IPS DF 6.9 (cell line): ENCODE results near the gene CISD3.

Source experiments
- DNase-seq: peaks from one replicate; pipeline ENCODE4 v3.0.0-alpha.2; 2013; ENCODE audit warnings: low read depth, low spot score
- H3K27ac ChIP-seq: one replicate; pipeline ENCODE4 v1.5.1; 2013; ENCODE audit warnings: low read length, control low read depth
- H3K27me3 ChIP-seq: 2 replicates; pipeline ENCODE4 v1.6.1; 2013; ENCODE audit warnings: mild to moderate bottlenecking, low read length; ENCODE audit not compliant: control insufficient read depth, insufficient read depth
- H3K36me3 ChIP-seq: 2 replicates; pipeline ENCODE4 v1.6.1; 2013; ENCODE audit warnings: low read length; ENCODE audit not compliant: control insufficient read depth, insufficient read depth
- H3K4me1 ChIP-seq: 2 replicates; pipeline ENCODE4 v1.6.1; 2013; ENCODE audit warnings: low read length; ENCODE audit not compliant: control insufficient read depth, insufficient read depth
- H3K4me3 ChIP-seq: 2 replicates; pipeline ENCODE4 v1.5.1; 2013; ENCODE audit warnings: mild to moderate bottlenecking, low read length
- H3K9me3 ChIP-seq: 2 replicates; pipeline ENCODE4 v1.6.1; 2013; ENCODE audit warnings: low read length, inconsistent platforms; ENCODE audit not compliant: control insufficient read depth, insufficient read depth
- whole genome bisulfite sequencing: extraction: QIAGEN DNeasy Blood & Tissue Kit; methylation state at CpG from one replicate; pipeline ENCODE4 v1.1.7; 2013; ENCODE audit warnings: mixed read lengths, missing lambda C conversion rate; ENCODE audit not compliant: insufficient read length, insufficient coverage; 5-methylcytosine and 5-hydroxymethylcytosine counted together

CISD3 gene

GRCh38 chr17:38752308-38753070 is 22.3 kb downstream of the CISD3 start, which contains the start of gene PSMB3:
Gene PSMB3, plus strand, starts transcription at chr17:38752741. Its CDS starts 86 bp downstream, at chr17:38752827.
- Histone ChIP-seq H3K9me3 (no peaks in the 10 kb centered on the region), H3K27me3 (no peaks in the 10 kb centered on the region), H3K4me3 (peak within 1 kb of the TSS; percentile 67), H3K4me1 (no peaks in the 10 kb centered on the region), H3K27ac (no peak within 1 kb of the TSS), H3K36me3 (peaks cover 8% of the 10 kb centered on the region; the same call in 1 of the 2 replicates)
- DNase-seq, result peak; percentile 99
- no CpG with 5 or more reads among the region's 44 CpGs for WGBS

GRCh38 chr17:38753071-38753506 is 22.9 kb downstream of the CISD3 start:
- no peaks in the 10 kb centered on the region for H3K9me3 ChIP-seq
- no peak for DNase-seq
- peak overlapping the region; percentile 67 for H3K4me3 ChIP-seq
- no CpG with 5 or more reads among the region's 22 CpGs for WGBS
- H3K4me1 ChIP-seq, result no peaks in the 10 kb centered on the region
- no peak overlapping the region for H3K27ac ChIP-seq
- H3K27me3 ChIP-seq, result no peaks in the 10 kb centered on the region
- peaks cover 8% of the 10 kb centered on the region; the same call in 1 of the 2 replicates for H3K36me3 ChIP-seq

GRCh38 chr17:38761612-38762011 is 31.5 kb downstream of the CISD3 start:
- Histone ChIP-seq H3K27ac (no peak overlapping the region), H3K4me1 (no peaks in the 10 kb centered on the region), H3K4me3 (no peak overlapping the region), H3K27me3 (no peaks in the 10 kb centered on the region), H3K36me3 (peaks cover 22% of the 10 kb centered on the region; the same call in 1 of the 2 replicates), H3K9me3 (no peaks in the 10 kb centered on the region)
- no CpG with 5 or more reads among the region's 4 CpGs for WGBS
- no peak for DNase-seq

GRCh38 chr17:38762231-38762630 is 32.1 kb downstream of the CISD3 start:
- H3K27ac ChIP-seq, result no peak overlapping the region
- peaks cover 22% of the 10 kb centered on the region; the same call in 1 of the 2 replicates for H3K36me3 ChIP-seq
- WGBS, result no CpG with 5 or more reads among the region's 3 CpGs

GRCh38 chr17:38766341-38766740 is 36.2 kb downstream of the CISD3 start:
- H3K4me1 ChIP-seq, result no peaks in the 10 kb centered on the region
- peaks cover 30% of the 10 kb centered on the region for H3K36me3 ChIP-seq
- no peaks in the 10 kb centered on the region for H3K27me3 ChIP-seq
- no peak overlapping the region for H3K4me3 ChIP-seq
- no CpG with 5 or more reads among the region's 5 CpGs for WGBS
- H3K9me3 ChIP-seq, result no peaks in the 10 kb centered on the region
- H3K27ac ChIP-seq, result no peak overlapping the region
- no peak for DNase-seq

More at GRCh38 chr17:38762231-38762630, 32.1 kb downstream of the CISD3 start:
- DNase-seq, result no peak
- no peak overlapping the region for H3K4me3 ChIP-seq
- no peaks in the 10 kb centered on the region for H3K9me3 ChIP-seq
- H3K4me1 ChIP-seq, result no peaks in the 10 kb centered on the region
- no peaks in the 10 kb centered on the region for H3K27me3 ChIP-seq

GRCh38 chr17:38768417-38768816 is 38.3 kb downstream of the CISD3 start:
- no peaks in the 10 kb centered on the region for H3K9me3 ChIP-seq
- H3K36me3 ChIP-seq, result peaks cover 21% of the 10 kb centered on the region
- no peak overlapping the region for H3K4me3 ChIP-seq
- H3K4me1 ChIP-seq, result no peaks in the 10 kb centered on the region
- H3K27me3 ChIP-seq, result no peaks in the 10 kb centered on the region
- WGBS, result no CpG with 5 or more reads among the region's 6 CpGs
- H3K27ac ChIP-seq, result no peak overlapping the region
- no peak for DNase-seq

GRCh38 chr17:38773258-38773657 is 43.1 kb downstream of the CISD3 start:
- H3K27me3 ChIP-seq, result no peaks in the 10 kb centered on the region
- H3K4me3 ChIP-seq, result no peak overlapping the region
- DNase-seq, result no peak
- H3K27ac ChIP-seq, result no peak overlapping the region
- H3K4me1 ChIP-seq, result no peaks in the 10 kb centered on the region
- no peaks in the 10 kb centered on the region for H3K9me3 ChIP-seq
- H3K36me3 ChIP-seq, result peaks cover 41% of the 10 kb centered on the region

GRCh38 chr17:38777641-38778250 is 47.6 kb downstream of the CISD3 start:
- DNase-seq, result no peak
- H3K36me3 ChIP-seq, result peaks cover 50% of the 10 kb centered on the region
- no peak overlapping the region for H3K4me3 ChIP-seq
- no peak overlapping the region for H3K27ac ChIP-seq
- no peaks in the 10 kb centered on the region for H3K27me3 ChIP-seq
- WGBS, result no CpG with 5 or more reads among the region's 7 CpGs
- H3K4me1 ChIP-seq, result no peaks in the 10 kb centered on the region
- no peaks in the 10 kb centered on the region for H3K9me3 ChIP-seq

GRCh38 chr17:38779965-38780752 is 50.0 kb downstream of the CISD3 start:
- no peak for DNase-seq
- Histone ChIP-seq H3K4me3 (no peak overlapping the region), H3K9me3 (no peaks in the 10 kb centered on the region), H3K4me1 (no peaks in the 10 kb centered on the region), H3K27ac (no peak overlapping the region), H3K27me3 (no peaks in the 10 kb centered on the region), H3K36me3 (peaks cover 49% of the 10 kb centered on the region)
- WGBS, result no CpG with 5 or more reads among the region's 23 CpGs

- H3K27me3 ChIP-seq, result no peaks in the 10 kb centered on the region
- no peak for DNase-seq
- no peaks in the 10 kb centered on the region for H3K9me3 ChIP-seq
- H3K36me3 ChIP-seq, result peaks cover 43% of the 10 kb centered on the region
- no peak overlapping the region for H3K27ac ChIP-seq
- WGBS, result no CpG with 5 or more reads among the region's 3 CpGs
- no peak overlapping the region for H3K4me3 ChIP-seq
- H3K4me1 ChIP-seq, result no peaks in the 10 kb centered on the region
These were observed 53.1 kb downstream of the CISD3 start for GRCh38 chr17:38783227-38783626.
